ENCODE results near the gene ZDHHC5.
"Not testable (repeated sequence)": the region's sequence is repeated elsewhere in the genome, so short reads cannot be mapped to it uniquely, and the experiment has no call there.

Gene ZDHHC5

DNA sequence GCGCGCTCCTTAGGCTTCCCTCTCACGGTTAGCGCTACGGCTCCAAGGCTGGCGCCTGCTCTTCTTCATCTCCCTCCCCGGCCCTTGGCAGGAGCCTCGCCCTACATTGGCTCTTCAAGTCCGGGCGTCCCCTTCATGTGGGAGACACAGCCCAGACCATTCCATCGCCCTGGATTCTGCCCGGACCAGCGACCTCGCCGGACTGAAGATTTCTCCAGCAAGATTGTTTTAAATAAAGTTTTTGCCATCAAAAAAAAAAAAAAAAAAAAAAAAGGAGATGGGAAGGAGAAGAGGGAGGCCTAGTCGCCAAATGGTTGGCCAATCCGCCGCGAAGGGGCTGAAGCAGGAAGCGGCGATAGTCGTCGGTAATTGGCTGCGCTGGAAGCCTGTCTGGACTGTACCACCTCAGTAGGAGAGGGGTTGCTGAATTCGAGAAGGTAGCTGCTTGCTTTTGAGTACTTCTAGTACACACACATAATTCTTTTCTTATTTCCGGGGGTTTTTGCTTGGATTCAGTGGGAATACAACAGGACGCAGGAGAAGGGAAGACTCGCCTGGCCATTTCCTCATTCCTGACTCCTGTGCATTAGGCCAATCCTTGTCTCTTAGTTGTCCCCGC, 688 bp upstream of the ZDHHC5 start:
- DNase-seq (ENCODE audit: low spot score): peak; percentile 95

GRCh38 chr11:57668434-57668782, 494 bp downstream of the ZDHHC5 start:
- no peak for DNase-seq (ENCODE audit: low spot score)

- no peak for DNase-seq (ENCODE audit: low spot score)
Measured at GRCh38 chr11:57674251-57674650, 6.3 kb downstream of the ZDHHC5 start.

DNA sequence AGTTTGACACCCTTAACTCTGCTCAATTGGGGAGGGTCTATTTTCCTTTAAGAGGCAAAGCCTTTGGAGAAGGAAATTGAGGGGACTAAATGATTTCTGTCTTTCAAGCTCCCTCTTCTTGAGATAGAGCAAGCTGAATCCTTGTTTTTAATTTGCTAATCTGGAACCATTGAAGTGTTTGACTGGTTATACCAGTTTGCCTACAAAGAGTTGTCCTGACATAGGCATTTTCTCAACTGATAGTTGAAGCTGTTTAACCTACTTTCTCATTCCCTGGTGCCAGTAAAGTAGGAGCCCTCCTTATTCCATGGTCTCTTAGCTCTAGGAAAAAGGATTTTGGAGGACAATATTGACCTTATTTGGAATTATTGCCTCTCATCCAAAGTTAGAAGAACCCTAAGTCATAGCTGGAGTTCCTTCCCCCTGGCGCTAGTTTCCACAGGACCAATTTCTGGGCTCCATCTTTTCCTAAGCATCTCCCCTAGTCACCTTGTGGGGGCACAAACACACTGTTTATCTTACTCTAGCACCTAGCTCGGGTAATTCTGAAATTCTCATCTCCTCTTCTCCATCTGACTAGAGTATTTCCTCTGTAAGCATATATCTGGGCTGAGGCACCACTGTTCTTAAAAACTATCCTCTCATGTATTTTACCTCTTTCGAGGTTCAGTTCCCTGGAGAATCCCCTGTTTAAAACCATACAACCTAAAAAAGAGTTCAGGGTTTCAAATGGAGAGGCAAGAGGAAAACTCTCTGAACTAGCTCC, 7.4 kb downstream of the ZDHHC5 start:
- DNase-seq (ENCODE audit: low spot score): no peak

DNA sequence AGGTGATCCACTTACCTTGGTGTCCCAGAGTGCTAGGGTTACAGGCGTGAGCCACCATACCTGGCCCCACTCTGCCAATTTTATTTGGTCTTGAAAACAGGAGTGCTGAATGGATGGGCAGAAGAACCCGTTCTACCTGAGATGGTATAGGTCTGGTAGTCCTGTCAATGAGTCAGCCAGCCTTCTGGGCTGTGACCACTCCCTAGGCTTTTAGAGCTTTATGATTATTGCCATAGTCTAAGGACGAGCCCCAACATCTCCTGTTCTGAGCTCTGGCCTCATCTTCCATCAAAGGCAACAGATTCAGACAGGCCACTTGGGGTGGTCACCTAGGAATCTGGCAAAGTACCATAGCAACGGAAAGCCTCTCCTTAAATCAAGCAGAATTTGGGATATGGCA, 11.5 kb downstream of the ZDHHC5 start:
- no peak for DNase-seq (ENCODE audit: low spot score)

GRCh38 chr11:57680552-57680874, 12.6 kb downstream of the ZDHHC5 start:
- DNase-seq (ENCODE audit: low spot score): no peak

- DNase-seq (ENCODE audit: low spot score): no peak
Measured at GRCh38 chr11:57681168-57681567, 13.3 kb downstream of the ZDHHC5 start.

GRCh38 chr11:57690474-57690873, 22.6 kb downstream of the ZDHHC5 start:
- not testable (repeated sequence) for DNase-seq (ENCODE audit: low spot score)

DNA sequence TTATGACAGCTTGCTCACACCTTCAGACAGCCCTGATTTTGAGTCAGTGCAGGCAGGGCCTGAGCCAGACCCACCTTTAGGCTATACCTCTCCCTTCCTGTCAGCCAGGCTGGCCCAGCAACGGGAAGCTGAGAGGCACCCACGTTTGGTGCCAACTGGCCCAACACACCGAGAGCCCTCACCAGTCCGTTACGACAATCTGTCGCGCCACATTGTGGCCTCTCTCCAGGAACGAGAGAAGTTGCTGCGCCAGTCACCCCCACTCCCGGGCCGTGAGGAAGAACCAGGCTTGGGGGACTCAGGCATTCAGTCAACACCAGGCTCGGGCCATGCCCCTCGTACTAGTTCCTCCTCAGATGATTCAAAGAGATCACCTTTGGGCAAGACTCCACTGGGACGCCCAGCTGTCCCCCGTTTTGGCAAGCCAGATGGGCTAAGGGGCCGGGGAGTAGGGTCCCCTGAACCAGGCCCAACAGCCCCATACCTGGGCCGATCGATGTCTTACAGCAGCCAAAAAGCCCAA, 31.0 kb downstream of the ZDHHC5 start:
- no peak for DNase-seq (ENCODE audit: low spot score)

DNA sequence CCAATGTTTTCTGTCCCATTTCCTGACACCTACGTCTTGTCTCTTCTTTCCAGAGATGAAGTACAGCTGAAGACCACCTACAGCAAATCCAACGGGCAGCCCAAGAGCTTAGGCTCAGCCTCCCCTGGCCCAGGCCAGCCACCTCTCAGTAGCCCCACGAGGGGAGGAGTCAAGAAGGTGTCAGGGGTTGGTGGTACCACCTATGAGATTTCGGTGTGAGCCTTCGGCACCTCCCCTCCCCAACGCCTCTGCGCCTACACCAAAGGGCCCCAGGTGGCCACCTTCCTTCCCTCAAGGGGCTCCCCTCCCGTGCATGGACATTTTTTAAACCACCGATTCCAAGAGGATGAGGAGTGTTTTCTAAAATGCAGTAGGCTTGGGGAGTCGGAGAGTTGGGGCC, 31.9 kb downstream of the ZDHHC5 start:
- no peak for DNase-seq (ENCODE audit: low spot score)

DNA sequence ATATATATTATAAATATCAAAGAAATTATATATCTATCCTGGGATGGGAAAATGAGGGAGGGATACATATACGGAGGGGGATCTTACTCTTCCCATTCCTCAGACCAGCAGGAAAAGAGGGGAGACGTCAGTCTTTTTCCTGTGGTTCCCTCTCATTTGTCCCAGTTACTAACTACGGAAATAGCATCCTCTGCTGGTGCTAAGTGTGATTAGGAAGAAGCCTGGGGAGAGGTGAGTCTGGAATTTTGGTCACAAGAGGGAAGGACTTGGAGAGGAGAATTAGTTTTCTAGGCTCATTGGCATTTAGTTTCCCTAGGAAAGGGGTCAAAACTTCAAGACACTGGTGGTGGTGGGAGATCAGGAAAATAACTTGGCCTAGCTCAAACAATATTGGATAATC, 32.5 kb downstream of the ZDHHC5 start:
- DNase-seq (ENCODE audit: low spot score): no peak

DNA sequence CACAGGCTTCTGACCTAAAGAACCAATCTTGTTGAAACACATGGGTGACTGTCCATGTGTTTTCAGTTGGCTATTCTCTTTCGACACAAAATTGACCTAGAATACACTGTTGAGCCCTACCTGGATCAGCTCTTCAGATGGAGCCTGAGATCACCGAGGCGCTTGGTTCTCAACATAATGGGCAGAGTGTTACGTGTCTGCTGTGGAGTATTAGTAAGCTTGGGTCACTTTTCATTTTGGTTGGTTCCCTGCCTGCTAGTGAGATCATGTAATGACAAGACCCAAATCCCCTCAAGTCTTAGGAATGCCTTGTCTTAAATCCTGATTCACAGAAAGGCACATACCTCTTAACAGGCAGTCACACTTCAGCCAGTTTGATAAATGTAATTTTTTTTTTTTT, 35.4 kb downstream of the ZDHHC5 start:
- no peak for DNase-seq (ENCODE audit: low spot score)

- no peak for DNase-seq (ENCODE audit: low spot score)
Measured at GRCh38 chr11:57704932-57705331, 37.0 kb downstream of the ZDHHC5 start.

DNA sequence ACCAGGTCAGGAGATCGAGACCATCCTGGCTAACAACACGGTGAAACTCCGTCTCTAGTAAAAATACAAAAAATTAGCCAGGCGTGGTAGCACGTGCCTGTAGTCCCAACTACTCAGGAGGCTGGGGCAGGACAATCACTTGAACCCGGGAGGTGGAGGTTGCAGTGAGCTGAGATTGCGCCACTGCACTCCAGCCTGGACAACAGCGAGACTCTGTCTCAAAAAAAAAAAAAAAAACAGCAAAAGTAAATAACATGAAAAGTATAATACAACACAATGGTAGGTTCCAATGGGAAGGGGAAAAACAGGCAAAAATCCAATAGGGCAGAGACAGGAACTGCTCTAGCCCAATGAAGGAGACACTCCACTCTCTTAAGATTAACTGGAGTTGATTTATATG, 37.5 kb downstream of the ZDHHC5 start:
- DNase-seq (ENCODE audit: low spot score): not testable (repeated sequence)

- DNase-seq (ENCODE audit: low spot score): no peak
Measured at GRCh38 chr11:57709802-57710367, 42.0 kb downstream of the ZDHHC5 start.

DNA sequence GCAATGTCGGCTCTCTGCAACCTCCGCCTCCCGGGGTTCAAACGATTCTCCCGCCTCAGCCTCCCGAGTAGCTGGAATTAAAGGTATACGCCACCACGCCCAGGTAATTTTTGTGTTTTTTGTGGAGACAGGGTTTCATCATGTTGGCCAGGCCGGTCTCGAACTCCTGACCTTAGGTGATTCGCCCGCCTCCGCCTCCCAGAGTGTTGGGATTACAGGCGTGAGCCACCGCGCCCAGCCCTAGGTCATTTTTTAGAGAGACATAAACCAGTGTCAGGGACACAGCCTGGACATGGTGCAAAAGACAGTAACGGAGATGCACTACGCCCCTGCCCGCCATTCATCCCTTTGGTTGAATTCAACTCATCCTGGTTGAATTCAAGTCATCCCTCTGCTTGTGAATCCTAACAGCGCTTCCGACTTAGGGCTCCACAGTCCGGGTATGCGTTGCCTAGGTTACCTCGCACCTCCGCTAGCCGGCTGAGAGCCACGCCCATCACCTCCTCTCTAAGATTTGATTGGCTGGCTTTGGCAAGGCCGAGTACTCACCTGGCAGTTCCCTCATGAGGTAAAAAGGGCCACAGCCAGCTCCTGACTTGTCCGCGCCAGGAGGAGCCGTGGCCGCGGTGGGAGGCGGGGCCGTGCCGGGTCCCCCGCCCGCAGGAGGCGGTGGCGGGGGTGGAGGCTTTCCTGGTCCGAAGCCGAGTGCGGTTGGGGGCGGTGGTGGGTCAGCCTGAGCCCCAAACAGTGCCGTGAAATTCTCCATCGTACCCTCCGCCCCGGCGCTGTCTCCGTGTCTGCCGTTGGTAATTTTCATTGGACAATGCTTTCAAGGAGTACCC, 43.7 kb downstream of the ZDHHC5 start, which contains the start of gene MED19:
Gene MED19 (minus strand): TSS at position 802 of the 842 bp plus-strand sequence. CDS start 36 bp downstream, at position 766.
- DNase-seq (ENCODE audit: low spot score): peak; percentile 94

DNA sequence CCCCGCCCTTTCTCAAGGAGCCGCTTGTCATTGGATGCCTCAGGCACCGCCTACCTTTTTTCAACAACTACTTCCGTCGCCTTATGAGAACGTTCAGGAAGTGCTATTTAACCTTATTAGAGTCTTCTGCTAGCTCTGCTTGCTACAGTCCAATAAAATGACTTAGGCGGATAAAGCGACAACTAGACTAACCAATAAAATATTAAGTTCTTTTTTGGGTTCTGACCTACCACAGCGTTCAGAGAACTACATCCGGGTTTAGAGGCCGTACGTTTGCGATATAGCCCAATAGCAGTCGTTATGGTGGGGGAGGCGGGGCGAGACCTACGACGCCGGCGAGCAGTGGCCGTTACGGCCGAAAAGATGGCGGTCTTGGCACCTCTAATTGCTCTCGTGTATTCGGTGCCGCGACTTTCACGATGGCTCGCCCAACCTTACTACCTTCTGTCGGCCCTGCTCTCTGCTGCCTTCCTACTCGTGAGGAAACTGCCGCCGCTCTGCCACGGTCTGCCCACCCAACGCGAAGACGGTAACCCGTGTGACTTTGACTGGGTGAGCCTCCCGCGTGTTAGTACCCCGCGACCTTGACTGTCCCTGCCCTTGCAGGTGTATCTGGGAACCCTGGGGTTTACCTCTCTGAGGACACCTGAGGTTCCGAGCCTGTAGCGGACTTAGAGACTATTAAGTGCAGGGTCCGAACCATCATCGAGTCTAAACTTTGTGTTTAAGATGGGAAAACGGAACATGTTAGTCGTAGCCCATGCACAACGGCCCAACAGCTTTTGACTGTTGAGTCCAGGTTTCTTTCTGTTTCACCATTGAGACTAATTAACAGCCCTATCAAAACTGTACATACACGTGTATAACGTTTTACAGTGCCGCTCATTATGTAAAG, 44.6 kb downstream of the ZDHHC5 start, which contains the start of gene TMX2:
Gene TMX2 (plus strand): TSS at position 338 of the 895 bp plus-strand sequence. CDS start 26 bp downstream, at position 364.
- DNase-seq (ENCODE audit: low spot score): peak; percentile 93

DNA sequence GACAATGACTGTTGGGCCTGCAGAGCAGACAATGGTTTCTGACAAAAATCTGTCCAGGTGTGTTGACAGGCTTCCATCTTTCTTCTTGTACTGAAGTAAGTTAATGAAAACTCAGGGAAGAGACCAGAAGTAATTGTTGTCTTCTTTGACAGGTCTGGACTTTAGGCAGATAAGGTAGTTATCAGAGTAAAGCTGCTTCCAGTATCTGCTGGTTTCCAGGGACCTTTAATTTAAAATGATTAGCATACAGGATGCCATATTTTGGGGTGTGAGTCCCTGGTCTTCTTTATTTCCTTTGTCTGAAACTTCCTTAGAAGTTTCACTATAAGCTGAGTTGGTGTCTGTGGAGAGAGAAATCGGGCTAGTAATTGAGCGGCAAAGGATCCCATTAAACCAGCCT, 45.9 kb downstream of the ZDHHC5 start:
- no peak for DNase-seq (ENCODE audit: low spot score)

- DNase-seq (ENCODE audit: low spot score): not testable (repeated sequence)
Measured at GRCh38 chr11:57716726-57717125, 48.8 kb downstream of the ZDHHC5 start.

GRCh38 chr11:57727185-57727584, 59.3 kb downstream of the ZDHHC5 start:
- no peak for DNase-seq (ENCODE audit: low spot score)

- no peak for DNase-seq (ENCODE audit: low spot score)
Measured at GRCh38 chr11:57728829-57729228, 60.9 kb downstream of the ZDHHC5 start.
